Epithelial cell of esophagus (primary cell): ENCODE results near the gene PPM1B.
"Not testable (repeated sequence)": the region's sequence is repeated elsewhere in the genome, so short reads cannot be mapped to it uniquely, and the experiment has no call there.

Experiments used
- DNase-seq: peaks from one replicate; pipeline ENCODE4 v3.0.0; 2010; ENCODE audit warnings: low read depth
- H3K4me3 ChIP-seq: 2 replicates; pipeline ENCODE4 v1.5.1; 2011; ENCODE audit warnings: mild to moderate bottlenecking, low read length, control low read depth
- CTCF ChIP-seq: IDR thresholded peaks from 2 replicates; pipeline ENCODE4 v1.5.1; 2011; ENCODE audit warnings: low read depth, mild to moderate bottlenecking, low read length, control low read depth, inconsistent platforms; ENCODE audit not compliant: insufficient read depth; ENCODE audit errors: missing control alignments

The PPM1B gene

GRCh38 chr2:44169155-44169898 is 652 bp downstream of the PPM1B start:
- no peak for TF ChIP-seq CTCF
- peak overlapping the region; percentile 80 for H3K4me3 ChIP-seq
- DNase-seq: peak; percentile 55

DNA sequence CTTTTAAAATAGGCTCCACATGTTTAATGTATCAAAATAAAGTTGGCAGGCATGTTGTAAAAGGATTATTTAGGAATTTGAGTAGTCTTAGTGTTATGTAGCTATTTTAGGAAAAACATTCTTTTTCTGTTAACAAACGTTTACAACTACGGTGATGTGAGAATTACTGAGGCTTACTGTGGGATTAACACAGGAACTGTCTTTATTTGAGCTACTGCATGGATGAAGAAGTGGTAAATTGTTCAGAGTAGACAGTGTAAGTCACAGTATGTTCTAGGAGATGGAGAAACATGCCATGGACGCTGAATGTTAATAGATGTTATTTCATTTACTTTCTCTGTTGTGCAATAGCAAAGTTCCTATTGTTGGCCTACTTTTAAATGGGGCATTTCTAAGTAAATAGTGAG is 1.6 kb downstream of the PPM1B start:
- TF ChIP-seq CTCF: no peak
- peak; percentile 25 for DNase-seq
- peak overlapping the region; percentile 80 for H3K4me3 ChIP-seq

DNA sequence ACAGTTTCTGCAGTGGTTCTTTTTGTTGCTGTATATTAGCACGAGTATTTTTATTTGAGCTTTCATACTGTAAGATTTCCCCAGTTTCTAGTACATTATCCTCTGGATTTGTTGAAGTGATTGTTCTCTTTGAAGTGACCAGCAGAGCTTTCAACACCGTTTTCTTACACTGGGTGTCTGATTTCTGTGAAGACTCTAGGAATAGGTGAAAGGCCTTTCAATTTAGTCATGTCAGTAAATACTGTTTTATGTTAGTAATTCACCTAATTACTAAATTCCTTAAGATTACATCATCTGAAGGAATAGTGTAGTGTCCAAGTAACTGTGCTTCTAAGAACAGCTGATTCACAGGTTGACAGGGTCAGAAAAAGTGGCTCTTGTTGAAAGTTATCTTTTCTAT is 2.3 kb downstream of the PPM1B start:
- H3K4me3 ChIP-seq: peak overlapping the region; percentile 80
- no peak for TF ChIP-seq CTCF
- peak; percentile 62 for DNase-seq

GRCh38 chr2:44171442-44171841 is 2.8 kb downstream of the PPM1B start:
- not testable (repeated sequence) for DNase-seq, H3K4me3 ChIP-seq

- TF ChIP-seq CTCF: no peak
- no peak for DNase-seq
- H3K4me3 ChIP-seq: no peak overlapping the region
Observed at GRCh38 chr2:44172576-44172975, 3.9 kb downstream of the PPM1B start.

- no peak overlapping the region for H3K4me3 ChIP-seq
- no peak for DNase-seq
- no peak for TF ChIP-seq CTCF
Observed at GRCh38 chr2:44178950-44179349, 10.3 kb downstream of the PPM1B start.

DNA sequence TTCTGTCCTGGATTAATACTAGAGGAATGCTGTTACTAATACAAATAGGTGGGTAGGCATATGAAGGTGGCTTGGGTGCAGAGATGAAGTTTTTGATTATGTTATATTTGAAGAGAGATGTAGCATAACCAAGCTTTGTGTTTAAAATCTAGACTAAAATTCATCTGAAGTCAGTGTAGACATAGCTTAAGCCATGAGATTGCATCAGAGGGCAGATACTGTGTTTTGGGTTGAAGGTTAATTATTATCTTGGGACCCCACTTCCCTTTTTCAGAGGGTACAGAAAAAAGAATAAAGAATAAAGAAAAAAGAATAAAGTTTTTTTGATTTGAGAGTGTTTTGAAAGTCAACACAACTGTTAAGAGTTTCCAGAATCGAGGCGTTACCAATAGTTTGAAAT is 13.0 kb downstream of the PPM1B start:
- no peak for TF ChIP-seq CTCF
- no peak for DNase-seq

More for the DNA sequence above, 13.0 kb downstream of the PPM1B start:
- H3K4me3 ChIP-seq: no peak overlapping the region
